ENCODE measurements around the gene ALG1.

GRCh38 chr16:5022521-5022920 lies 49.1 kb upstream of the ALG1 start:
- TF ChIP-seq TAF1 (IDR thresholded peaks at IDR 0.05; ENCODE audit: borderline replicate concordance, low read depth, low read length): no peak
- no peak for TF ChIP-seq POLR2A (IDR thresholded peaks at IDR 0.05; ENCODE audit: low read depth, low read length)
